ENCODE measurements around the gene SPECC1.

DNA sequence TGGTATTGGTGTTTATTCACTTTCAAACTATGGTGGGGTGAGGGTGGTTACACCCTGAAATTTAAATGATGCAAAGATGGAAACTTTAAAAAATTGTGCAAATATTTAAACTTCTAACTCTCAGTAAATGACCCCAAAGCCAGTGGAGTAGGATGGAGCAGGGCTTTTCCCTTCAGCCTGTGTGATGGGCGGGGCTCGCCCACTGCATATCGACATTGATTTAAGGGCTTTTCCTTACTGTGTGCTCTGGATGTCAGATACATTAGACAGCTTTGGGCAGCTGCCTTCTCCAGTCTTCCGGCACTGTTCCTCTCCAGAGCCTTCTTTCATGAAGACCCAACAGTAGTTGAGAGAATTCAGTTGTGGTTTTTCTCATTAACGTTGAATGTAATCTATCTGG lies 99.9 kb downstream of the SPECC1 start:
- TF ChIP-seq, protein P1, sequence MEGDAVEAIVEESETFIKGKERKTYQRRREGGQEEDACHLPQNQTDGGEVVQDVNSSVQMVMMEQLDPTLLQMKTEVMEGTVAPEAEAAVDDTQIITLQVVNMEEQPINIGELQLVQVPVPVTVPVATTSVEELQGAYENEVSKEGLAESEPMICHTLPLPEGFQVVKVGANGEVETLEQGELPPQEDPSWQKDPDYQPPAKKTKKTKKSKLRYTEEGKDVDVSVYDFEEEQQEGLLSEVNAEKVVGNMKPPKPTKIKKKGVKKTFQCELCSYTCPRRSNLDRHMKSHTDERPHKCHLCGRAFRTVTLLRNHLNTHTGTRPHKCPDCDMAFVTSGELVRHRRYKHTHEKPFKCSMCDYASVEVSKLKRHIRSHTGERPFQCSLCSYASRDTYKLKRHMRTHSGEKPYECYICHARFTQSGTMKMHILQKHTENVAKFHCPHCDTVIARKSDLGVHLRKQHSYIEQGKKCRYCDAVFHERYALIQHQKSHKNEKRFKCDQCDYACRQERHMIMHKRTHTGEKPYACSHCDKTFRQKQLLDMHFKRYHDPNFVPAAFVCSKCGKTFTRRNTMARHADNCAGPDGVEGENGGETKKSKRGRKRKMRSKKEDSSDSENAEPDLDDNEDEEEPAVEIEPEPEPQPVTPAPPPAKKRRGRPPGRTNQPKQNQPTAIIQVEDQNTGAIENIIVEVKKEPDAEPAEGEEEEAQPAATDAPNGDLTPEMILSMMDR (IDR thresholded peaks at IDR 0.05): no peak
- TF ChIP-seq POLR2A (IDR thresholded peaks at IDR 0.05): no peak

Measured in adrenal gland (tissue), 5 donors.